HepG2 (cell line): Measurements from ENCODE around the gene ATG9A. TPM values are rescaled to one million over a fixed set of nuclear protein-coding genes. Genes with fewer than 3 reads are reported as not detected.

ENCODE experiments used
- MBD4 ChIP-seq: IDR thresholded peaks from 2 replicates; pipeline ENCODE4 v1.6.1; 2012; ENCODE audit warnings: low read length, inconsistent platforms, borderline replicate concordance
- SMYD3 ChIP-seq: sonication (generic); formaldehyde crosslinking; IDR thresholded peaks from 2 replicates; pipeline ENCODE4 v1.8.1; 2023; ENCODE audit warnings: mild to moderate bottlenecking, missing genetic modification reagents
- TARDBP ChIP-seq: sonication (generic); formaldehyde crosslinking; IDR thresholded peaks from 2 replicates; pipeline ENCODE4 v1.8.0; 2022; ENCODE audit warnings: mild to moderate bottlenecking, missing genetic modification reagents
- TBX2 ChIP-seq: sonication (generic); formaldehyde crosslinking; IDR thresholded peaks from 2 replicates; pipeline ENCODE4 v1.5.0; 2020; ENCODE audit warnings: missing genetic modification reagents, mild to moderate bottlenecking, borderline replicate concordance
- TFAP4 ChIP-seq: sonication (generic); IDR thresholded peaks from 2 replicates; pipeline ENCODE4 v1.6.1; 2016; ENCODE audit warnings: low read depth, borderline replicate concordance
- ZBTB2 ChIP-seq: sonication (generic); formaldehyde crosslinking; IDR thresholded peaks from 2 replicates; pipeline ENCODE4 v1.8.0; 2022; ENCODE audit warnings: low read depth, missing genetic modification reagents
- ZFAT ChIP-seq: sonication (generic); formaldehyde crosslinking; conservative IDR thresholded peaks from 2 replicates; pipeline ENCODE4 v1.8.1; 2023; ENCODE audit warnings: missing genetic modification reagents, inconsistent platforms
- ZNF44 ChIP-seq: sonication (generic); formaldehyde crosslinking; IDR thresholded peaks from 2 replicates; pipeline ENCODE4 v1.5.1; 2020; ENCODE audit warnings: mild to moderate bottlenecking, missing genetic modification reagents
- ZNF563 ChIP-seq: sonication (generic); formaldehyde crosslinking; IDR thresholded peaks from 2 replicates; pipeline ENCODE4 v1.8.0; 2022; ENCODE audit warnings: mild to moderate bottlenecking, moderate library complexity, missing genetic modification reagents
- ZNF570 ChIP-seq: sonication (generic); formaldehyde crosslinking; IDR thresholded peaks from 2 replicates; pipeline ENCODE4 v1.4.0; 2020; ENCODE audit warnings: mild to moderate bottlenecking, missing genetic modification reagents, borderline replicate concordance
- ZNF674 ChIP-seq: sonication (generic); formaldehyde crosslinking; IDR thresholded peaks from 2 replicates; pipeline ENCODE4 v1.5.0; 2020; ENCODE audit warnings: low read depth, mild to moderate bottlenecking, missing genetic modification reagents
- ZNF687 ChIP-seq: sonication (generic); formaldehyde crosslinking; IDR thresholded peaks from 2 replicates; pipeline ENCODE4 v1.5.1; 2020; ENCODE audit warnings: mild to moderate bottlenecking, missing genetic modification reagents, moderate library complexity
- ZNF782 ChIP-seq: sonication (generic); formaldehyde crosslinking; IDR thresholded peaks from 2 replicates; pipeline ENCODE4 v1.4.0; 2020; ENCODE audit warnings: missing genetic modification reagents, mild to moderate bottlenecking, borderline replicate concordance
- polyA plus RNA-seq, 8 experiments: library from polyadenylated mRNA; depleted of rRNA in 3 of 8; stranded (reverse) in 7 of 8; unstranded in 1 of 8; fragments of >200 nt; fragmentation: Illumina TruSeq in 4 of 8; extraction: Trizol in 4 of 8; gene quantifications; 2 replicates each; pipeline versions ENCODE4 v1.2.1 to v1.2.3, GENCODE V29; 2011 to 2016; ENCODE audit warnings: low read depth in 4 of 8, missing spikeins in 1 of 8, mixed read lengths in 1 of 8; ENCODE audit not compliant: insufficient read depth in 1 of 8
- total RNA-seq, 5 experiments: library from RNA; depleted of rRNA; stranded (reverse); fragments of >200 nt; fragmentation: Illumina TruSeq; extraction: Trizol; gene quantifications; 2 replicates each; pipeline ENCODE4 v1.2.3, GENCODE V29; 2016; ENCODE audit warnings: low read depth in 1 of 5
- TF ChIP-seq, protein P1 (sequence below): sonication (generic); formaldehyde crosslinking; IDR thresholded peaks from 2 replicates; pipeline ENCODE4 v1.5.0; 2020; ENCODE audit warnings: mild to moderate bottlenecking, missing genetic modification reagents
- TF ChIP-seq, protein P2 (sequence below): IDR thresholded peaks from 2 replicates; pipeline ENCODE4 v1.6.1; 2012; ENCODE audit warnings: inconsistent platforms
- TF ChIP-seq, protein P3 (sequence below): sonication (generic); formaldehyde crosslinking; IDR thresholded peaks from 2 replicates; pipeline ENCODE4 v1.8.1; 2022; ENCODE audit warnings: mild to moderate bottlenecking, missing genetic modification reagents

ATG9A gene
- total and polyA plus RNA-seq, 2 of the 13 experiments (the other 11 are each of a cell fraction or from before 2014, with no cell fraction given): 35.0 to 131 TPM

- TF ChIP-seq, protein P1, sequence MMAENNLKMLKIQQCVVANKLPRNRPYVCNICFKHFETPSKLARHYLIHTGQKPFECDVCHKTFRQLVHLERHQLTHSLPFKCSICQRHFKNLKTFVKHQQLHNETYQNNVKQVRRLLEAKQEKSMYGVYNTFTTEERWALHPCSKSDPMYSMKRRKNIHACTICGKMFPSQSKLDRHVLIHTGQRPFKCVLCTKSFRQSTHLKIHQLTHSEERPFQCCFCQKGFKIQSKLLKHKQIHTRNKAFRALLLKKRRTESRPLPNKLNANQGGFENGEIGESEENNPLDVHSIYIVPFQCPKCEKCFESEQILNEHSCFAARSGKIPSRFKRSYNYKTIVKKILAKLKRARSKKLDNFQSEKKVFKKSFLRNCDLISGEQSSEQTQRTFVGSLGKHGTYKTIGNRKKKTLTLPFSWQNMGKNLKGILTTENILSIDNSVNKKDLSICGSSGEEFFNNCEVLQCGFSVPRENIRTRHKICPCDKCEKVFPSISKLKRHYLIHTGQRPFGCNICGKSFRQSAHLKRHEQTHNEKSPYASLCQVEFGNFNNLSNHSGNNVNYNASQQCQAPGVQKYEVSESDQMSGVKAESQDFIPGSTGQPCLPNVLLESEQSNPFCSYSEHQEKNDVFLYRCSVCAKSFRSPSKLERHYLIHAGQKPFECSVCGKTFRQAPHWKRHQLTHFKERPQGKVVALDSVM (CRISPR knock-in tag): no peak
- TF ChIP-seq ZNF570 (CRISPR knock-in tag): no peak
- peak; percentile 68 for TF ChIP-seq ZNF44 (CRISPR knock-in tag)
- peak; percentile 72; the same call in 1 of the 2 replicates for TF ChIP-seq ZNF563 (CRISPR knock-in tag)
- TF ChIP-seq ZNF687 (CRISPR knock-in tag): peak; percentile 93
- no peak for TF ChIP-seq MBD4
- no peak for TF ChIP-seq TFAP4
- TF ChIP-seq SMYD3: peak; percentile 51; the same call in 1 of the 2 replicates
- TF ChIP-seq ZBTB2: peak; percentile 88
- TF ChIP-seq TBX2: peak; percentile 32; the same call in 1 of the 2 replicates
- TF ChIP-seq ZFAT (CRISPR knock-in tag): no peak
- TF ChIP-seq TARDBP (CRISPR knock-in tag): peak; percentile 82
- TF ChIP-seq, protein P2, sequence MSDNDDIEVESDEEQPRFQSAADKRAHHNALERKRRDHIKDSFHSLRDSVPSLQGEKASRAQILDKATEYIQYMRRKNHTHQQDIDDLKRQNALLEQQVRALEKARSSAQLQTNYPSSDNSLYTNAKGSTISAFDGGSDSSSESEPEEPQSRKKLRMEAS: peak; percentile 88; the same call in 1 of the 2 replicates
- TF ChIP-seq, protein P3, sequence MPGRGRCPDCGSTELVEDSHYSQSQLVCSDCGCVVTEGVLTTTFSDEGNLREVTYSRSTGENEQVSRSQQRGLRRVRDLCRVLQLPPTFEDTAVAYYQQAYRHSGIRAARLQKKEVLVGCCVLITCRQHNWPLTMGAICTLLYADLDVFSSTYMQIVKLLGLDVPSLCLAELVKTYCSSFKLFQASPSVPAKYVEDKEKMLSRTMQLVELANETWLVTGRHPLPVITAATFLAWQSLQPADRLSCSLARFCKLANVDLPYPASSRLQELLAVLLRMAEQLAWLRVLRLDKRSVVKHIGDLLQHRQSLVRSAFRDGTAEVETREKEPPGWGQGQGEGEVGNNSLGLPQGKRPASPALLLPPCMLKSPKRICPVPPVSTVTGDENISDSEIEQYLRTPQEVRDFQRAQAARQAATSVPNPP (CRISPR knock-in tag): peak; percentile 88; the same call in 1 of the 2 replicates
- TF ChIP-seq ZNF782 (CRISPR knock-in tag): peak; percentile 30
- TF ChIP-seq ZNF674 (CRISPR knock-in tag): no peak
Observed at GRCh38 chr2:219206328-219207133, 22.9 kb downstream of the ATG9A start, which contains the start of gene ZFAND2B (continued).
